ENCODE data around the gene MYOZ3. TPM values are rescaled to one million over a fixed set of nuclear protein-coding genes. Genes with fewer than 3 reads are reported as not detected.

Gene MYOZ3
- total RNA-seq, 1 donor from 2014 or later = 12.0 TPM

DNA sequence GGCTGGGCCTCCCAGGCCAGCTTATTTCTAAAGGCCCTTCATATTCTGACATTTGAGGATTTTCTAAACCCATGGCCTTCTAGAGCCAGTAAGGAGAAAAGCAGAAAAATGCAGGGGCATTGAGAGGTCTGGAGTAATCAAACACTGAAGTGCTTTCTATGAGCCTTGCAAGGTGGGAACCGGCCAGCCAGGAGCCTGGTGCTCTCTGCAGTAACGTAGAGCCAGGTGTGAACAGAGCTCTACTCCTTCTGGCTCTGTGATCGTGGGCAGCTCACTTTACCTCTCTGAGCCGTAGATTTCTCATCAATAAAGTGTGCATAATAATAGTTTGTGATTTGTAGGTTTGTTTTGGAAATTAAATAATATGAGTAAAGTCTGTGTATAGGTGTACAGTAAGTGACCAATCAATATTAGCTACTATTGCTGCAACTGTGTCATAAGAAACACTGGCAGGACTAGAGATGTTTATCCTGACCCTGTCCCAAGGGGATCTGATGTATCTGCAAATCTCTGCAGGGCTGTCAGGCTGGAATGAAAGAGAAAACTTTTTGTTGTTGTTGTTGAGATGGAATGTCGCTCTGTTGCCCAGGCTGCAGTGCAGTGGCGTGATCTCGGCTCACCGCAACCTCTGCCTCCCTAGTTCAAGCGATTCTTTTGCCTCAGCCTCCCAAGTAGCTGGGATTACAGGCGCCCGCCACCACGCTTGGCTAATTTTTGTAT is 17.9 kb upstream of the MYOZ3 start:
- Mint-ChIP-seq H3K36me3 (ENCODE audit: low read depth, unreplicated experiment) (peaks cover 17% of the 10 kb centered on the region), H3K9me3 (ENCODE audit: unreplicated experiment) (no peaks in the 10 kb centered on the region), H3K4me3 (ENCODE audit: unreplicated experiment) (no peak overlapping the region), H3K27me3 (ENCODE audit: unreplicated experiment) (peaks cover 15% of the 10 kb centered on the region), H3K4me1 (ENCODE audit: unreplicated experiment) (peaks cover 19% of the 10 kb centered on the region), H3K27ac (ENCODE audit: unreplicated experiment) (no peak overlapping the region)
- TF ChIP-seq, protein P1, sequence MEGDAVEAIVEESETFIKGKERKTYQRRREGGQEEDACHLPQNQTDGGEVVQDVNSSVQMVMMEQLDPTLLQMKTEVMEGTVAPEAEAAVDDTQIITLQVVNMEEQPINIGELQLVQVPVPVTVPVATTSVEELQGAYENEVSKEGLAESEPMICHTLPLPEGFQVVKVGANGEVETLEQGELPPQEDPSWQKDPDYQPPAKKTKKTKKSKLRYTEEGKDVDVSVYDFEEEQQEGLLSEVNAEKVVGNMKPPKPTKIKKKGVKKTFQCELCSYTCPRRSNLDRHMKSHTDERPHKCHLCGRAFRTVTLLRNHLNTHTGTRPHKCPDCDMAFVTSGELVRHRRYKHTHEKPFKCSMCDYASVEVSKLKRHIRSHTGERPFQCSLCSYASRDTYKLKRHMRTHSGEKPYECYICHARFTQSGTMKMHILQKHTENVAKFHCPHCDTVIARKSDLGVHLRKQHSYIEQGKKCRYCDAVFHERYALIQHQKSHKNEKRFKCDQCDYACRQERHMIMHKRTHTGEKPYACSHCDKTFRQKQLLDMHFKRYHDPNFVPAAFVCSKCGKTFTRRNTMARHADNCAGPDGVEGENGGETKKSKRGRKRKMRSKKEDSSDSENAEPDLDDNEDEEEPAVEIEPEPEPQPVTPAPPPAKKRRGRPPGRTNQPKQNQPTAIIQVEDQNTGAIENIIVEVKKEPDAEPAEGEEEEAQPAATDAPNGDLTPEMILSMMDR (IDR thresholded peaks at IDR 0.05; ENCODE audit: unreplicated experiment) = no peak
- no peak for DNase-seq (ENCODE audit: low spot score)

- TF ChIP-seq, protein P1 (IDR thresholded peaks at IDR 0.05; ENCODE audit: unreplicated experiment) = no peak
- peaks cover 15% of the 10 kb centered on the region for H3K27me3 Mint-ChIP-seq (ENCODE audit: unreplicated experiment)
- no peak for DNase-seq (ENCODE audit: low spot score)
- peaks cover 17% of the 10 kb centered on the region for H3K4me1 Mint-ChIP-seq (ENCODE audit: unreplicated experiment)
- no peak overlapping the region for H3K27ac Mint-ChIP-seq (ENCODE audit: unreplicated experiment)
- H3K9me3 Mint-ChIP-seq (ENCODE audit: unreplicated experiment) = no peaks in the 10 kb centered on the region
- H3K4me3 Mint-ChIP-seq (ENCODE audit: unreplicated experiment) = no peak overlapping the region
- H3K36me3 Mint-ChIP-seq (ENCODE audit: low read depth, unreplicated experiment) = peaks cover 24% of the 10 kb centered on the region
These were observed 17.0 kb upstream of the MYOZ3 start for GRCh38 chr5:150644058-150644457.

- H3K4me1 Mint-ChIP-seq (ENCODE audit: unreplicated experiment) = peaks cover 17% of the 10 kb centered on the region
- peaks cover 24% of the 10 kb centered on the region for H3K36me3 Mint-ChIP-seq (ENCODE audit: low read depth, unreplicated experiment)
- peaks cover 15% of the 10 kb centered on the region for H3K27me3 Mint-ChIP-seq (ENCODE audit: unreplicated experiment)
- H3K9me3 Mint-ChIP-seq (ENCODE audit: unreplicated experiment) = no peaks in the 10 kb centered on the region
- DNase-seq (ENCODE audit: low spot score) = no peak
- H3K4me3 Mint-ChIP-seq (ENCODE audit: unreplicated experiment) = no peak overlapping the region
- TF ChIP-seq, protein P1 (IDR thresholded peaks at IDR 0.05; ENCODE audit: unreplicated experiment) = no peak
- no peak overlapping the region for H3K27ac Mint-ChIP-seq (ENCODE audit: unreplicated experiment)
These were observed 16.5 kb upstream of the MYOZ3 start for GRCh38 chr5:150644514-150644913.

DNA sequence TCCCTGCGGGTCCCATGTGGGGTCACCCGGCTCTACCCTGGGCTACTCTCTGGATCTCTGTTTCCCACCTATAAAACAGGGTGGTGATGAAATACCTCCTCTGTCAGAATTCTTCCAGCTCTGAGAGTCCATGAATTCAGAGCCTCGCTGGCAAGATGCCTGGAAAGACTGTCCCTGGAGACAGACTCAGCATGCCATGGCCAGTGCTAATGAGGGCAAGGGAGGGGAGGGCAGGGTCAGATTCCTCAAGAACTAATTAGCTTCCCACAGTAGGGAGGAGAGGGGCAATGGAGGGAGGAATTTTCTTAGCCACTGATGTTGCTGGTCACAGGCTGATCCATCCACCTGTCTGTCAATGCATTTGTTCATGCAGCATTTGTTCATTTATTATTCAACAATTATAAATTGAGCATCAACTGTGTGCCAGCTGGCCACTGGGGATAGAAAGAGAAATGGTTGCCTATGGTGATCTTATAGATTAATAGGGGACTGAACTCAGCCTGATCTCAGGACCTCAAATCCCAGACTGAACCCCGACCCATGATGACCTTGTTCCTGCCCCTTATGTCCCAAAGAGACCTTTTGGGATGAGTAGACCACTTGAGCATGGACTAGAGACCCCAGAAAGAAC is 15.9 kb upstream of the MYOZ3 start:
- TF ChIP-seq, protein P1 (IDR thresholded peaks at IDR 0.05; ENCODE audit: unreplicated experiment) = no peak
- Mint-ChIP-seq H3K4me3 (ENCODE audit: unreplicated experiment) (no peak overlapping the region), H3K27ac (ENCODE audit: unreplicated experiment) (no peak overlapping the region), H3K36me3 (ENCODE audit: low read depth, unreplicated experiment) (peaks cover 23% of the 10 kb centered on the region), H3K4me1 (ENCODE audit: unreplicated experiment) (peaks cover 13% of the 10 kb centered on the region), H3K9me3 (ENCODE audit: unreplicated experiment) (no peaks in the 10 kb centered on the region), H3K27me3 (ENCODE audit: unreplicated experiment) (peaks cover 13% of the 10 kb centered on the region)
- DNase-seq (ENCODE audit: low spot score) = no peak
